HG03460 (cell line): Measurements from ENCODE around the gene RBM23.
A peak's percentile ranks its signal among the peaks of the same experiment; 100 is the strongest.
"Not testable (repeated sequence)": the region's sequence is repeated elsewhere in the genome, so short reads cannot be mapped to it uniquely, and the experiment has no call there.

Experiments used
- ATAC-seq: cut with Tn5 transposase; IDR thresholded peaks from one replicate; pipeline ENCODE4 v1.9.1; 2021; ENCODE audit not compliant: unreplicated experiment

The RBM23 gene

DNA sequence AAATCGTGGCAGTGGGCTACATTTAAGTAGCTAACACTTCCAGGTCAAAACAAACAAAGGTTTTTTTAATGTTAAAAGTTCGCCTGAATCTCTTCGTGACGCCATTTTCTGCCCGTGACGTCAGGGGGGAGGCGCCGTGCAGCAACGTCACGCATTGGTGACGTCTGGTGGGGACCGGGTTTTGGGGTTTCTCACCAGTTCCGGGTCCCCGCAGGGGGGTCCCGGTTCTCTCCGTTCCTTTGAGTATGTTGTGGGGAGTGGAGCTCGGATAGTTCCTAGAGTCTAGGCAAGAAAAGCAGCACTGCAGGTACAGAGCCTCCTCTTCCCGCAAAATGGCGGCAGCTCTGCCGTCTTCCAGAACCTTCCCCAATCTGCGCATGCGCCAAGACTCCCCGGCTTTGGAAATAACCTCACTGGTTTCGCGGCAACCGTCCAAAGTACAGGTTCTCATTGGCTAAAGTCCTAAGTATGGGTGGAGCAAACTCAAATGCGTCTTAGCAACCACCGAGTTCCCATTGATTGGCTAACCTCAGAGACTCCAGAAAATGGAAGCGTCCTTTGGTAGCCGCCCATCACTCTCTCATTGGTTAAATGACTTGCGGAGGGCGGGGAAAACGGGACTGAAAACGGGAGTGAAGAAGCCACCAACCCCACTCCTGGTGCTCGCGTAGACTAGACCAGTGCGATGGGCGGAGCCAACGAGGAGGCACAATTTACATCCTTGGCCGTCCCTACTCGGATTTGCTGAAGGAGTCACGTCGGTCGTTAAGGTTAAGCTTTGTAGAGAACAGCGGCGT, at the start of gene RBM23:
Gene RBM23, minus strand, starts transcription at position 346 of the 797 bp plus-strand sequence.
- peak; percentile 92 for ATAC-seq

DNA sequence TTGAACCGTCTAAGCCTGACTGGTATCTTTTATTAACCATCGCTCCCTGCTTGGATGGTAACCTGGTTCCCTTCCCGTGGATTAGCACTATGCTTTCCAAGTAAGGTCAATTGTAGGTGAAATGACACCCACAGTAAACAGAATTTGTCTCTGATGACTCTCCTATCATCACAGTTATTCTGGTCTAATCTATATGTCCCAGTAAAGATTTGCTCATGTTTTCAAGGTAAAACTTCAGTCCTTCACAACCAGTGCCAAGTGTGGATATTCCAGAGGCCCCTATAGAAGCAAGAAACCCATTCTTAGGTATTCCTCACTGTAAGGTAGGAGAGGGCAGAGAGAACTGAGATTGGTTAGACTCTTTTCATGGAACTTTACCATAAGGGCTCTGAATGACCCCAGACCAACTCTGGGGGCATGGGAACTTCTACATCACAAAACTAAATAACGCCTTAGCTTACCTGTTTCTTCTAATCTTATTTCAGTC, 47.9 kb upstream of the RBM23 start:
- ATAC-seq, result no peak

DNA sequence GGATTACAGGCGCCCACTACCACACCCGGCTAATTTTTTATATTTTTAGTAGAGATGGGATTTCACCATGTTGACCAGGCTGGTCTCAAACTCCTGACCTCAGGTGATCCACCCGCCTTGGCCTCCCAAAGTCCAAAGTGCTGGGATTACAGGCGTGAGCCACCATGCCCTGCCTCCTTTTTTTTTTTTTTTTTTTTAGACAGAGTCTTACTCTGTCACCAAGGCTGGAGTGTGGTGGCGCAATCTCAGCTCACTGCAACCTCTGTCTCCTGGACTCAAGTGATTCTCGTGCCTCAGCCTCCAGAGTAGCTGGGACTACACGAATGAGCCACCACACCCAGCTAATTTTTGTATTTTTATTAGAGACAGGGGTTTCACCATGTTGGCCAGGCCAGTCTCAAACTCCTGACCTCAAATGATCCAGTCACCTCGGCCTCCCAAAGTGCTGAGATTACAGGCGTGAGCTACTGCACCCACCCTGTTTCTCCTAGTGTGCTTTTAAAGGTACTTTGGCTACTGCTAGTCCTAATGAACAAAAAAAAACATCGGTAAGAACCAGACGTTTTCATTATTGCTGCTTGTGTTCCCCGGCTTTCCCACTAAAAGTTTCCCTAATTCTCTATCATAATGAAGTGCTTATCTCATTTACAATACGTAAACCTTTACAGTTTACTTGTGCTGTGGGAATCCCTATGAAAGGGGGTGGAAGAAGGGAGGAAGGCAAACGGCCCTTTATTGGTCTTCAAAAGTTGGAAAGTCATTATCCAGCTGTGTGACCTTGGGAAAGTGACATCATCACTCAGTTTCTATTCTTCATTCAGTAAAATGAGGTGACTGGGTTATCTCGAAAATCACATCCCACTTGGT, 47.2 kb upstream of the RBM23 start:
- not testable (repeated sequence) for ATAC-seq

DNA sequence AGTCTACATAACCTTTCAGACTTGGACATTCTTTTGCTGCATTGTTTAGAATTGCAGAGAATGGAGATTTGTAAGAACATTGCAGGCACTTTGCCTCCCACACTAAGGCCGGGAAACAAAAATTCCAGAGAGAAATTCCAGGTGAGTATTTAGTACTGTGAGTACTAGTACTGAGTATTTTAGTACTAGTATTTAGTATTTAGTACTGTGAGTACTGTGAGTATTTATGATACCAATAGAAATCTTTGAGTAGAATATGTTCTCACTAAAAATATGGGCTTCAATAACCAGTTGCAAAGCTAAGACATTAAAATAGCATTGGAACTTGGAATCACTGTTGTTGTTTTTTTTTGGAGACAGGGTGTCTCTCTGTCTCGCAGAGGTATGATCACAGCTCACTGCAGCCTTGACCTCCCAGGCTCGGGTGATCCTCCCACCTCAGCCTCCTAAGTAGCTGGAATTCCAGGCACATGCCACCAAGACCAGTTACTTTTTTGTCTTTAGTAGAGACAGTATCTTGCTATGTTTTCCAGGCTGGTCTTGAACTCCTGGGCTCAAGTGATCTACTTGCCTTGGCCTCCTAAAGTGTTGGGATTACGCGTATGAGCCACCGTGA, 43.2 kb upstream of the RBM23 start:
- no peak for ATAC-seq

DNA sequence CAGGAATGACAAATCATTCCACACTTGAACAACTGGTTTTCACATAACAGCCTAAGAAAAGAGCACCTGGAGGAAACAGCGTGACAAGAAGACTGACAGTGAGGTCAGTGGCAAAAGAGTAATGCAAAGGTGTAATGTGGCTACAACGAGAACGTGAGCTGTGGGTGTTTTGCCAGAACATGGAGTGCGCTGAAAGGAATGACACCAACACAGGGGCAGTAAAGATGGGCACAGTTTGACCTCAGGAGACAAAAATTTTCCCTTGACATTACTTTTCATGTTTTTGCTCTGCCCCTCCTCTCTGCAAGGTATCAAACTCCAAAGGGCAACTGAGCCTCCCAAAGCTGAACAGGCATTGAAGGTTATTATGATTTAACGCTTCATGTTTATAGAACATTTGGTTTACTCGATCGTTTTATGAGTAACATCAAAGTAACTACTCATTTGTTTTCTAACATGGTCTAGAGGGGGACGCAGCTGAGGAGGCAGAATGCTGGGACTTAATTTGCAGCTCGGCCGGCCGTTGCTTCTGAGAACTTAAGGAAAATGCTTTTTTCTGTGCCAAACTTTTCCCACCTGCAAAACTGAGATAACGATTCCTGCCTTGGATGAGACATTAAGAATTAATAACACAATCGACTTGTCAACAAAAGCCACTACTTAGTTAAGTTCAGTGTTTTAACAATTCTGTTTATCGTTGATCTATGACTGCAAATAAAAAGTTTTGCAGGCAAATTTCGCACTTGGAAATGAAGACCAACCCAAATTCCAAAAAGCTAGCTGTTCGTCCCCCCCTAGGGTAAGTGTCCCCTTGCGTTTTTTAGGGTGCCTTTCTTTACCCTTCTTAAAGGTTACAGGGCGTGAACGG, 37.0 kb upstream of the RBM23 start:
- no peak for ATAC-seq

DNA sequence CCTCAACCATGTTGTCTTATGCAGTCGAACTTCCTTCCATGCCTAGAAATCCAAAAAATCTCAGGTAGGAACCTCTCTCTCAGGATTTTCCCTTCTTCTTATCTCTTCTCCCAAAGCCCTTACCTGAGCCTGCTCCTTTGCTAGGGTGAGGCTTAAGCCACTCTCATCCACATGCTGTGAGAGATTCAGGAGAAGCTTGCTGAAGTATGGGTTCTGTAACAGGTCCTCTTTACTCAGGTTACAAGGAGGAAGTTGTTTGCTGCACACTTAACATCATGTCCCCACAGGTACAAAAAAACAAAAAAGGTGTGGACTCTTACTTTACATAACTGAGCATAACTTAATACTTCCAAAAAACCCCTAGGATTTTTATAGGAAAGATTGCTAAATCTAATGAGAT, 33.5 kb upstream of the RBM23 start:
- ATAC-seq, result no peak

DNA sequence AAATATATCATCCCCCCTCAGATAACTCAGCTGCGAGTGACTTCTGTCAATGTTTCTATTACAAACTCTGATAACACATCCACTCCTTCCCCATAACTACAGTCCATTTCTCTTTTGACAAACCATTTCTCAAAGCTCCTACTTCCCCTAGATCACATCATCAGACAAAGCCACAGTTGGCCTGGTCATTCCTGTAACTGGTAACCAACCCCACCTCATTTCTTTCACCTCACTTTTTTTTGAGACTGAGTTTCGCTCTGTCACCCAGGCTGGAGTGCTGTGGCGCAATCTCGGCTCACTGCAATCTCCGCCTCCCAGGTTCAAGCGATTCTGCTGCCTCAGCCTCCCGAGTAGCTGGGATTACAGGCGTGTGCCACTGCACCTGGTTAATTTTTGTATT, 32.8 kb upstream of the RBM23 start:
- ATAC-seq, result not testable (repeated sequence)

DNA sequence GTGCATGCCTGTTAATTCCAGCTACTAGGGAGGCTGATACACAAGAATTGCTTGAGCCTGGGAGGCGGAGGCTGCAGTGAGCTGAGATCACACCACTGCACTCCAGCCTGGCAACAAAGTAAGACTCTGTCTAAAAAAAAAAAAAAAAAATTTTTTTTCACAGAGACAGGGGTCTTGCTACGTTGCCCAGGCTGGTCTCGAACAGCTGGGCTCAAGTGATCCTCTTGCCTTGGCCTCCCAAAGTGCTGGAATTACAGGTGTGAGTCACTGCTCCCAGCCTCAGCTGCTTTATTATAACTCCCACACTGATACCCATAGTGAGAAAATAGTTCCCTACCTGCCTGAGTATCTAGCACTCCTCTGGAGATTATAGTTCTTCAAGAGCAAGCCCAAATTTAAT, 26.7 kb upstream of the RBM23 start:
- ATAC-seq, result no peak

DNA sequence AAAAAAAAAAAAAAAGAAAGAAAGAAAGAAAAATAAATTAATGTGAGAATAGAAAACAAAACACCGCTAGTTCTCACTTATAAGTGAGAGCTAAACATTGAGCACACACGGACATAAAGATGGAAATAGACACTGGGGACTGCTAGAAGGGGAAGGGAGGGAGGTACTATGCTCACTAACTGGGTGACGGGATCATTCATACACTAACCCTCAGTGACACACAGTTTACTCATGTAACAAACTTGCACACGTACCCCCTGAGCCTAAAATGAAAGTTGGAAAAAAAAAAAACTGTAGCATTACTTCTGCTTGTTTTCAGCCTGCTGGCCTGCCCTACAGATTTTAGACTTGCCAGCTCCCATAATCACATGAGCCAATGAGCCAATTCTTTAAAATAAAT, 20.7 kb upstream of the RBM23 start:
- ATAC-seq, result no peak

DNA sequence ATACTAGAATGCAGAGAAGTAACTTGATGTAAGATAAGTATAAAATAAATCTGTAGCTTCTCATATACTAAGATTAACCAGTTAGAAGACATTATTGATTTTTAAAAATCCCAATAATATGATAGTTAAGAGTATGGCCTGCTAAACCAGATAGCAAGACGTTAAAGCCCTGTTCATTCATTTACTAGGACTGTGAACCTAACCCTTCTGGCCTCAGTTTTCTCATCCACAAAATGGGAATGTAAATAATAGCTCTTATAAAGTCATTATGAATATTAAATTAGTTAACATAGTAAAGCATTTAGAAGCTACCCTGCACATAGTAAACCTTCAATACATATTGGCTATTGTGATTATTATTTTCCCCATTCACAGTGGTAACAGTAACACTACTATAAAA, 16.2 kb upstream of the RBM23 start:
- ATAC-seq, result no peak

DNA sequence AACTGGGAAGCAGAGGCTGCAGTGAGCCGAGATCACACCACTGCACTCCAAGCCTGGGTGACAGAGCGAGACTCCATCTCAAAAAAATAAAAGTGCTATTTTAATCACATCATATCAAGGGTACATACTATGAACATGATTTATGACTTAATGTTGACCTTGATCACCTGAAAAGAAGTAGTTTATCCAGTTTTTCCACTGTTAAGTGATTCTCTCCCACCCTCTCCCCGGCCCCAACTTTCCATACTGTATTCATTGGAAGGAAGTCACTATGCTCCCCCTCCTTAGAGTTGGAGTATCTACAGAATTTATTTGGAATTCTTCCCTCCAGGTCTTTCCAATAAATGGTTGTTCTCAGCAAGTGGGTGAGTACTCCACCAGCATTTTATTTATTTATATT, 13.2 kb upstream of the RBM23 start:
- ATAC-seq, result no peak

DNA sequence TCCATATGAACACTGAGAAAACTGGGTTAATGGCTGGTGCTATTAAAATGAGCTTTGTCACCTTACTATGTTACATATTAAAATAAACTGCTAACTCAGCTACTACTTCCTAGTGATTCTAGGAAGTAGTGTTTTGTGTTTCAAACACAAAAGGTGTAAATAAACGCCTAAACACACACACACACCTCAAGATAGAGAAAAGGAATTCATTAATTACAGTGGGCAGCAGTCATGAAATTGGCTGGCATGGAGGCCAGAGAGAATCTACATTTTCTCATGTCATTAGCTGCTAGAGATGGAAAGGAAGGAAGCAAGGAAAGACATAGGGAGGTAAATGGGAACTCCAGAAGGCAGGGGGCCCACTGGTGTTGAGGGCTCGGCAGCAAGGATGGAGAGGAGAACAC, 11.0 kb upstream of the RBM23 start:
- ATAC-seq, result peak; percentile 5

DNA sequence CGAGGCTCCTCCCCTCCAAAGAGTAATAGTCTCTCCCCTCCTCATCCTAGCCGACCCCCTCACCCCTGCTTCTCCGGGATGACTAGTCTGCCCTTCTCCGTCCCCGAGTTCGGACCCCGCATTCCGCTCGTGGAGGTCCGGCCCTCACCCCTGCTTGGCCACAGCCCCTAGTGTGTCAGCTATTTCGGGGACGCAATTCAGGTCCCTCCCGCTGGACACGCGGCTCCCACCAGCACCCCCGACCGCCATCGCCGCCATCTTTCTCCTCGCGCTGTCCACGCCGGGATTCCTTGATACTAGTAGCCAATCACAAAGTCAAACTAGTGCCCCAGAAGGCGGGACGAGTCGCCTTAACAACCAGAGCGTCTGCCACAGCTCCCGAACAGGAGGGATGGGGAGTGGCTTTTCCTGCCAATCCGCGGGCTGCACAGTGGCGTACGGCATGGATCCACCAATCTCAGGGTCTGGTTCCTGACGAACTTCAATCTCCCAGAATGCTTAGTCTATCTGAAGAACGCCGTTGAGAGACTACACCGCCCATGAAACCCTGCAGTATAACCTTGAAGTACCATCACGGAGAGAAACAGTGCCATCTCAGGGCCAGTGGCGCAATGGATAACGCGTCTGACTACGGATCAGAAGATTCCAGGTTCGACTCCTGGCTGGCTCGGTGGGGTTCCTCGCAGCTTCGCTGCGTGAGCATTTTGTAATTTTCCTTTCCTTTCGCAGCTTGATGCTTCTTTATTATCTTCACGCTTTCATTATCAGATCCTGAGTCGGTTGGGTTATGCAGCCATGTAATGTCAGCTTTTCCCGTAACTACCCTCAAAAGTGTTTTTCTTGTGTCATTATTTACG, 10.4 kb upstream of the RBM23 start, which contains the start of gene PRMT5:
Gene PRMT5, minus strand, starts transcription at position 273 of the 857 bp plus-strand sequence. Its CDS starts 15 bp downstream, at position 258.
- ATAC-seq, result peak; percentile 89

DNA sequence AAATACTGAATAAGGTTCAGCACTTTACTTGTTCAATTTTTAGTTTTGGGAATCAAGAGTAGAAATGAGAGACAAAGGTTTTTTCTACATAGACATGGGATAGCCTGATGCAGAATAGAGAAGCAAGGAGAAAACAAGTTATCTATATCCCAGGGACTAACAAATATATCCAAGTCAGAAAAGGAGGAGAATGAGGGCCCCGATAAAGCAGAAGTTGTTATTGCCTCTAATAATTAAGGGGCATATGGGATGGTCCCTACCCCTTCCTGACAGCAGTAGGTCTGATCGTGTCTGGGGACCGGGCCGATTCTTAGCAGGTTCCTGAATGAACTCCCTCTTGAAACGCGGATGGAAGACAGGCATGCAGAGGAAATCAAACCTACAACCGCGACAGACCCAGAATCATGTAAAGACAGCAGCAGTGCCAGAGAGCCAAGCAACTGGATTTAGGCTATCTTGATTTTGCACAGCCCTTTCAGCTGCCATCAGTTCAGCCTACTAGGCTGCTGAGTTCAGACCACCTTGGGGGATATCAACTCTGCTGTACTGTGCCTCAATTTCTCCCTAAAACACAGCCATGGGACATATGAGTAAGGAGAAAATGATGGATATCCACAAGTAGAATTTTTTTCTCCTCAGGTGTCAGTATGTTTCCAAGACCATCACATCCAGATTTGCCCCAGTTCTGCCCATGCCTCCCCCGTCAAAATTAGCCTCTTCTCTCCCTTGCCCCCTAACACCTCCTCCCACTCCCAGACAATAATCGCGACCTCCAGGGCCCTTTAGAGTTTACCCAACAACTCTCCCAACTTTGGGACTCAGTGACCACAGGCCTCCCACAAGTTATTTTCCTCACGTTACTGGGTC, 9.5 kb upstream of the RBM23 start:
- ATAC-seq, result no peak

DNA sequence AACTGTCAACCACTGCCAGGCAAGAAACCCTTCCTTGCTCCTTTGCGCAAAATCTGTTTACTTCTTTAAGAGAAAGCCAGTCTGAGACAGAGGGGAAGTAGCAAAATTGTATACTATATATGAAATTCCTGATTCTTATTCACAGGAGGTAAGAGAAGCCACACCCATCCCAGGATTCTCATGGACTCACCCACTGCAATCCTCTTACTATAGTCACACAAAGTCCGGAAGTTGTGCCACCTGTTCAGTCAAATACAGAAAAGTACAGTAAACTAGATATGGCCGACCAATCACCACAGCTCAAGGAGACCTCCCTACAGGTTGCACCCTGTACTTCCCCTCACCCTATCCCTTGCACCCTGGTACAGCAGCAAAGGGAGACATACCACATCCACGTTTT, 7.4 kb upstream of the RBM23 start:
- ATAC-seq, result no peak

DNA sequence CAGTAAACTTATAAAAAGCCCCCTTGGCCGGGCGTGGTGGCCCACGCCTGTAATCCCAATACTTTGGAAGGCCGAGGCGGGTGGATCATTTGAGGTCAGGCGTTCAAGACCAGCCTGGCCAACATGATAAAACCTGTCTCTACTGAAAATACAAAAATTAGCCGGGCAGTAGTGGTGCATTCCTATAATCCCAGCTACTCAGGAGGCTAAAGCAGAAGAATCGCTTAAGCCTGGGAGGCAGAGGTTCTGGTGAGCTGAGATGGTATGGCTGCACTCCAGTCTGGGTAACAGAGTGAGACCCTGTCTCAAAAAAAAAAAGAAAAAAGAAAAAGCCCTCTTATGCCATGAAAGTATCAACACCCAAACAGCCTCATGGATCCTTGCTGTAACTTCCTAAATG, 6.6 kb upstream of the RBM23 start:
- ATAC-seq, result no peak

DNA sequence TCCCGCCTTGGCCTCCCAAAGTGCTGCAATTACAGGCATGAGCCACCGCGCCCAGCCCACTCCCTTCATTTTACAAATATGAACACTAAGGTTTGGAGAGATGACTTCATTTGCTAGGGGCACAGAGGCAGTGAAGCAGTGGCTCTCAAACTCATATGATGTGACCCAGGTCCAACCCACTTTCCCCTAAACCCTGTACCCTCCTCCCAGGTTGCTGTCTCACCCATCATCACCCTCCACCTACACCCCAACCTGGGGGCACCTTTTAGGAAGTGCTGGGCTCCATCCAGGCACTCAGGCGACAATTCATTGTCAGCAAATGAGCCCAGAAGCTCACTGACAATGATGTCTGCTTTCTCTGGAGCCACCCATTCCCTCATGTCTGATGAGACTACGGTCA, 4.8 kb upstream of the RBM23 start:
- no peak for ATAC-seq

DNA sequence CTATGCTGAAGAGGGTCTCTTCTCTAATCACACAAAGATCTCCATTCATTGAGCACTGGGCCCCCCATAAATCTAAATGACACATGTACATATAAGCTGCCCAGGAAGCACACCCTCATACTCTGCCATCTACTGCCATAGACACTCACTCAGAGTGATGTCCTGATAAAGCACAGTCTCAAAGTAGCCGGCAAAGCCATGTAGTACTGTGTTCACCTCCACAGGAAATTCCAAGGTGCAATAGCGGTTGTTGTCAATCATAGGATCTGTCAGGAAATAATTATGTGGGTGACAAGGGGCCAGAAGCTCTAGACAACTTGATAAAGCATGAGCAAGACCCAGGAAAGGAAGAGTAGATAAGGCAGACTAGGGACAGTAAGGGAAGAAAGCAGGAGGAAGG, 3.3 kb upstream of the RBM23 start:
- ATAC-seq, result no peak

DNA sequence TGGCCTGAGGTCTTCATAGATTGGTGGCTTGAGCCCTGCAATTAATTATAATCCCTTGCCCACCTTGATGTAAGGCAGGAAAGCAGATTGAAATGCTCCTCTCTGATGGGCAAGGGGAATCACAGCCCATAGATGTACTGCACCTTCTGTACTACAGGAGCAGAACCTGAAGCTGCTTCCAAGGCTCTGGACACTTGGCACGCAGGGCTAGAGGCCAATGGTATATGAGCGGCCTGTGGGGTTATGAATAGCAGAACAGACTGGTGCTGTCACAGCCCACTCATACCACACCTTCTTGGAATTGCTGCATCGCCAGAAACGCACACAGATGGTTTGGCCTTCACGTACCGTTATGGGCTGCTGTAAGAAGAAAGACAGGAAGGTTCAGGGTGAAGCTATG, 1.7 kb upstream of the RBM23 start:
- no peak for ATAC-seq
